HepG2 (cell line): Measurements from ENCODE around the gene BPHL. TPM values are rescaled to one million over a fixed set of nuclear protein-coding genes. Genes with fewer than 3 reads are reported as not detected.
A peak's percentile ranks its signal among the peaks of the same experiment; 100 is the strongest.

Source experiments
- FOXA1 ChIP-seq, 2 experiments: fragments of 450-650 bp in 1 of 2; sonication (generic) in 1 of 2; formaldehyde crosslinking in 1 of 2; IDR thresholded peaks; 2 replicates each; pipeline versions ENCODE4 v1.4.0 to v1.6.1; 2016 to 2020; ENCODE audit warnings: missing genetic modification reagents in 1 of 2
- SMAD3 ChIP-seq: sonication (generic); formaldehyde crosslinking; IDR thresholded peaks from 2 replicates; pipeline ENCODE4 v1.4.0; 2020; ENCODE audit warnings: missing genetic modification reagents
- TEAD2 ChIP-seq: sonication (generic); formaldehyde crosslinking; IDR thresholded peaks from 2 replicates; pipeline ENCODE4 v1.9.0; 2021; ENCODE audit warnings: missing genetic modification reagents
- ZKSCAN1 ChIP-seq: fragments of 150-350 bp; IDR thresholded peaks from 2 replicates; pipeline ENCODE4 v1.6.1; 2014; ENCODE audit warnings: low read length
- ZNF543 ChIP-seq: sonication (generic); formaldehyde crosslinking; IDR thresholded peaks from 2 replicates; pipeline ENCODE4 v1.4.0; 2020; ENCODE audit warnings: mild to moderate bottlenecking, missing genetic modification reagents
- ZNF773 ChIP-seq: sonication (generic); formaldehyde crosslinking; IDR thresholded peaks from 2 replicates; pipeline ENCODE4 v1.4.0; 2020; ENCODE audit warnings: missing genetic modification reagents, borderline replicate concordance
- ZNF782 ChIP-seq: sonication (generic); formaldehyde crosslinking; IDR thresholded peaks from 2 replicates; pipeline ENCODE4 v1.4.0; 2020; ENCODE audit warnings: missing genetic modification reagents, mild to moderate bottlenecking, borderline replicate concordance
- polyA plus RNA-seq, 8 experiments: library from polyadenylated mRNA; depleted of rRNA in 3 of 8; stranded (reverse) in 7 of 8; unstranded in 1 of 8; fragments of >200 nt; fragmentation: Illumina TruSeq in 4 of 8; extraction: Trizol in 4 of 8; gene quantifications; 2 replicates each; pipeline versions ENCODE4 v1.2.1 to v1.2.3, GENCODE V29; 2011 to 2016; ENCODE audit warnings: low read depth in 4 of 8, missing spikeins in 1 of 8, mixed read lengths in 1 of 8; ENCODE audit not compliant: insufficient read depth in 1 of 8
- total RNA-seq, 5 experiments: library from RNA; depleted of rRNA; stranded (reverse); fragments of >200 nt; fragmentation: Illumina TruSeq; extraction: Trizol; gene quantifications; 2 replicates each; pipeline ENCODE4 v1.2.3, GENCODE V29; 2016; ENCODE audit warnings: low read depth in 1 of 5
- TF ChIP-seq, protein P1 (sequence below): sonication (generic); formaldehyde crosslinking; IDR thresholded peaks from one replicate; pipeline ENCODE4 v1.5.1; 2020; ENCODE audit warnings: mild to moderate bottlenecking, missing genetic modification reagents; ENCODE audit errors: not compliant biosample characterization
- TF ChIP-seq, protein P2 (sequence below): IDR thresholded peaks from 2 replicates; pipeline ENCODE4 v1.6.1; 2016; ENCODE audit warnings: low read depth
- TF ChIP-seq, protein P3 (sequence below): sonication (generic); formaldehyde crosslinking; IDR thresholded peaks from 2 replicates; pipeline ENCODE4 v1.9.0; 2021; ENCODE audit warnings: missing genetic modification reagents, borderline replicate concordance

BPHL gene
- total and polyA plus RNA-seq, 2 of the 13 experiments (the other 11 are each of a cell fraction or from before 2014, with no cell fraction given) = 37.8 to 39.5 TPM

DNA sequence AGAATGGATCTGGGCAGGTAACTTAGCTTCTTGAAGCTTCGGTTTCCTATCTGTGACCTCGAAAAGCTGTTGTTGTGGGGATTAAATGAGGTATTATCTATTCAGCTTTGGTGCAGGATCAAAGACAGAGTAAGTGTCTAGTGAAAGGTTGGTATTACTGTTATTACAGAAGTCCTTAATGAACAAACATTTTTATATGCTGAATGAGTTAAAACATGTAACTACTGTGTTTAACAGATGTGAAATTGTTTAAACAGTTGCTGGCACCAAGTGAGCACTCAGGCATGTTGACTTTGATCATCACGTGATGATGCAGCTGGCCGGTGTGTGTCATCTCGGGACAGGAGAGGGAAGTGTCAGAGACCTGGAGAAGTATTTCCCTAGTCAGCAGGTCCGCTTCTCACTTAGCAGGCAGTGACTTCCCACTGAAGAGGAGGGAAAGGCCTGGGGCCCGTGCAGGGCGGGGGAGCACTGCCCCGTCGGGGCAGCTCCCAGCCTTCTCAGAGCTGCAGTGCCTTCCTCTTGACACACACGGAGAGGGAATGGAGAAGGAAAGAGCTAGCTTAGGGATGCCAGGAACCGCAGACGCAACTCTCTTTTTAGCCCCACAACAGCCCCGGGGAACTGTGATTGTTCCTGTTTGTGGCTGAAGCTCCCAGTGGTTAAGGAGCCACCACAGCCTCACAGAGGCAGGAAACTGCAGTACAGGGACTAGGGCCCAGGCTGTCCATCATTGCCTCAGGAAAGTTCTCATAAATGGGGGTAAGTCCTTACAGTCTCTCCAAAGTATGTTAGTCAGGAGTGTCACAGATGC lies 20.8 kb downstream of the BPHL start (continued):
- TF ChIP-seq, protein P1, sequence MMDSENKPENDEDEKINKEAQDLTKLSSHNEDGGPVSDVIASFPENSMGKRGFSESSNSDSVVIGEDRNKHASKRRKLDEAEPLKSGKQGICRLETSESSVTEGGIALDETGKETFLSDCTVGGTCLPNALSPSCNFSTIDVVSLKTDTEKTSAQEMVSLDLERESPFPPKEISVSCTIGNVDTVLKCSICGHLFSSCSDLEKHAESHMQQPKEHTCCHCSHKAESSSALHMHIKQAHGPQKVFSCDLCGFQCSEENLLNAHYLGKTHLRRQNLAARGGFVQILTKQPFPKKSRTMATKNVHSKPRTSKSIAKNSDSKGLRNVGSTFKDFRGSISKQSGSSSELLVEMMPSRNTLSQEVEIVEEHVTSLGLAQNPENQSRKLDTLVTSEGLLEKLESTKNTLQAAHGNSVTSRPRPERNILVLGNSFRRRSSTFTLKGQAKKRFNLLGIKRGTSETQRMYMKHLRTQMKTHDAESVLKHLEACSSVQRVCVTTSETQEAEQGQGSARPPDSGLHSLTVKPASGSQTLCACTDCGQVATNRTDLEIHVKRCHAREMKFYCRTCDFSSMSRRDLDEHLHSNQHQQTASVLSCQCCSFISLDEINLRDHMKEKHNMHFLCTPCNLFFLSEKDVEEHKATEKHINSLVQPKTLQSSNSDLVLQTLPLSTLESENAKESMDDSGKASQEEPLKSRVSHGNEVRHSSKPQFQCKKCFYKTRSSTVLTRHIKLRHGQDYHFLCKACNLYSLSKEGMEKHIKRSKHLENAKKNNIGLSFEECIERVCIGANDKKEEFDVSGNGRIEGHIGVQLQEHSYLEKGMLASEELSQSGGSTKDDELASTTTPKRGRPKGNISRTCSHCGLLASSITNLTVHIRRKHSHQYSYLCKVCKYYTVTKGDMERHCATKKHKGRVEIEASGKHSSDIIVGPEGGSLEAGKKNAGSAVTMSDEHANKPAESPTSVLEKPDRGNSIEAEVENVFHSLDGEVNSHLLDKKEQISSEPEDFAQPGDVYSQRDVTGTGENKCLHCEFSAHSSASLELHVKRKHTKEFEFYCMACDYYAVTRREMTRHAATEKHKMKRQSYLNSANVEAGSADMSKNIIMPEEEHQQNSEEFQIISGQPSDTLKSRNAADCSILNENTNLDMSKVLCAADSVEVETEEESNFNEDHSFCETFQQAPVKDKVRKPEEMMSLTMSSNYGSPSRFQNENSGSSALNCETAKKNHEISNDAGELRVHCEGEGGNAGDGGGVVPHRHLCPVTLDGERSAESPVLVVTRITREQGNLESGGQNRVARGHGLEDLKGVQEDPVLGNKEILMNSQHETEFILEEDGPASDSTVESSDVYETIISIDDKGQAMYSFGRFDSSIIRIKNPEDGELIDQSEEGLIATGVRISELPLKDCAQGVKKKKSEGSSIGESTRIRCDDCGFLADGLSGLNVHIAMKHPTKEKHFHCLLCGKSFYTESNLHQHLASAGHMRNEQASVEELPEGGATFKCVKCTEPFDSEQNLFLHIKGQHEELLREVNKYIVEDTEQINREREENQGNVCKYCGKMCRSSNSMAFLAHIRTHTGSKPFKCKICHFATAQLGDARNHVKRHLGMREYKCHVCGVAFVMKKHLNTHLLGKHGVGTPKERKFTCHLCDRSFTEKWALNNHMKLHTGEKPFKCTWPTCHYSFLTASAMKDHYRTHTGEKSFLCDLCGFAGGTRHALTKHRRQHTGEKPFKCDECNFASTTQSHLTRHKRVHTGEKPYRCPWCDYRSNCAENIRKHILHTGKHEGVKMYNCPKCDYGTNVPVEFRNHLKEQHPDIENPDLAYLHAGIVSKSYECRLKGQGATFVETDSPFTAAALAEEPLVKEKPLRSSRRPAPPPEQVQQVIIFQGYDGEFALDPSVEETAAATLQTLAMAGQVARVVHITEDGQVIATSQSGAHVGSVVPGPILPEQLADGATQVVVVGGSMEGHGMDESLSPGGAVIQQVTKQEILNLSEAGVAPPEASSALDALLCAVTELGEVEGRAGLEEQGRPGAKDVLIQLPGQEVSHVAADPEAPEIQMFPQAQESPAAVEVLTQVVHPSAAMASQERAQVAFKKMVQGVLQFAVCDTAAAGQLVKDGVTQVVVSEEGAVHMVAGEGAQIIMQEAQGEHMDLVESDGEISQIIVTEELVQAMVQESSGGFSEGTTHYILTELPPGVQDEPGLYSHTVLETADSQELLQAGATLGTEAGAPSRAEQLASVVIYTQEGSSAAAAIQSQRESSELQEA (CRISPR knock-in tag) = no peak
- TF ChIP-seq ZNF782 (CRISPR knock-in tag) = peak; percentile 60; the same call in 1 of the 2 replicates
- TF ChIP-seq FOXA1 (IDR thresholded peaks at IDR 0.05) = peak; percentile 91
- peak; percentile 100 for TF ChIP-seq FOXA1 (CRISPR knock-in tag; IDR thresholded peaks at IDR 0.05)
- no peak for TF ChIP-seq ZNF773 (CRISPR knock-in tag)
- peak; percentile 67; the same call in 1 of the 2 replicates for TF ChIP-seq ZKSCAN1
- TF ChIP-seq, protein P2, sequence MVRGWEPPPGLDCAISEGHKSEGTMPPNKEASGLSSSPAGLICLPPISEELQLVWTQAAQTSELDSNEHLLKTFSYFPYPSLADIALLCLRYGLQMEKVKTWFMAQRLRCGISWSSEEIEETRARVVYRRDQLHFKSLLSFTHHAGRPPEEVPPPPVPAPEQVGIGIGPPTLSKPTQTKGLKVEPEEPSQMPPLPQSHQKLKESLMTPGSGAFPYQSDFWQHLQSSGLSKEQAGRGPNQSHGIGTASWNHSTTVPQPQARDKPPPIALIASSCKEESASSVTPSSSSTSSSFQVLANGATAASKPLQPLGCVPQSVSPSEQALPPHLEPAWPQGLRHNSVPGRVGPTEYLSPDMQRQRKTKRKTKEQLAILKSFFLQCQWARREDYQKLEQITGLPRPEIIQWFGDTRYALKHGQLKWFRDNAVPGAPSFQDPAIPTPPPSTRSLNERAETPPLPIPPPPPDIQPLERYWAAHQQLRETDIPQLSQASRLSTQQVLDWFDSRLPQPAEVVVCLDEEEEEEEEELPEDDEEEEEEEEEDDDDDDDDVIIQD (CRISPR knock-in tag) = peak; percentile 86
- TF ChIP-seq, protein P3, sequence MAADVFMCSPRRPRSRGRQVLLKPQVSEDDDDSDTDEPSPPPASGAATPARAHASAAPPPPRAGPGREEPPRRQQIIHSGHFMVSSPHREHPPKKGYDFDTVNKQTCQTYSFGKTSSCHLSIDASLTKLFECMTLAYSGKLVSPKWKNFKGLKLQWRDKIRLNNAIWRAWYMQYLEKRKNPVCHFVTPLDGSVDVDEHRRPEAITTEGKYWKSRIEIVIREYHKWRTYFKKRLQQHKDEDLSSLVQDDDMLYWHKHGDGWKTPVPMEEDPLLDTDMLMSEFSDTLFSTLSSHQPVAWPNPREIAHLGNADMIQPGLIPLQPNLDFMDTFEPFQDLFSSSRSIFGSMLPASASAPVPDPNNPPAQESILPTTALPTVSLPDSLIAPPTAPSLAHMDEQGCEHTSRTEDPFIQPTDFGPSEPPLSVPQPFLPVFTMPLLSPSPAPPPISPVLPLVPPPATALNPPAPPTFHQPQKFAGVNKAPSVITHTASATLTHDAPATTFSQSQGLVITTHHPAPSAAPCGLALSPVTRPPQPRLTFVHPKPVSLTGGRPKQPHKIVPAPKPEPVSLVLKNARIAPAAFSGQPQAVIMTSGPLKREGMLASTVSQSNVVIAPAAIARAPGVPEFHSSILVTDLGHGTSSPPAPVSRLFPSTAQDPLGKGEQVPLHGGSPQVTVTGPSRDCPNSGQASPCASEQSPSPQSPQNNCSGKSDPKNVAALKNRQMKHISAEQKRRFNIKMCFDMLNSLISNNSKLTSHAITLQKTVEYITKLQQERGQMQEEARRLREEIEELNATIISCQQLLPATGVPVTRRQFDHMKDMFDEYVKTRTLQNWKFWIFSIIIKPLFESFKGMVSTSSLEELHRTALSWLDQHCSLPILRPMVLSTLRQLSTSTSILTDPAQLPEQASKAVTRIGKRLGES = 0 out of 2 replicates have a peak, but pooled peaks have one; percentile 44
- peak; percentile 86; the same call in 1 of the 2 replicates for TF ChIP-seq SMAD3 (CRISPR knock-in tag)
- no peak for TF ChIP-seq TEAD2 (CRISPR knock-in tag)
- TF ChIP-seq ZNF543 (CRISPR knock-in tag) = 0 out of 2 replicates have a peak, but pooled peaks have one; percentile 53
